Right forelimb (tissue), 1 donor: ENCODE measurements around the gene SRSF5.

Source experiments
- DNase-seq: peaks from one replicate; pipeline ENCODE4 v3.0.0-alpha.2; 2018

The SRSF5 gene

GRCh38 chr14:69771136-69771535 lies 4.2 kb downstream of the SRSF5 start:
- DNase-seq, result no peak

GRCh38 chr14:69772082-69773017 lies 5.4 kb downstream of the SRSF5 start:
- DNase-seq, result no peak

- no peak for DNase-seq
These were observed 6.8 kb downstream of the SRSF5 start for GRCh38 chr14:69773571-69774276.

GRCh38 chr14:69775012-69775411 lies 8.1 kb downstream of the SRSF5 start:
- no peak for DNase-seq

GRCh38 chr14:69776875-69777453 lies 10.0 kb downstream of the SRSF5 start:
- no peak for DNase-seq

- no peak for DNase-seq
These were observed 12.1 kb downstream of the SRSF5 start for GRCh38 chr14:69779088-69779487.

GRCh38 chr14:69780092-69780491 lies 13.2 kb downstream of the SRSF5 start:
- no peak for DNase-seq

- DNase-seq, result no peak
These were observed 14.0 kb downstream of the SRSF5 start for GRCh38 chr14:69780952-69781351.

GRCh38 chr14:69784942-69785341 lies 18.0 kb downstream of the SRSF5 start:
- DNase-seq, result no peak

GRCh38 chr14:69786603-69787002 lies 19.7 kb downstream of the SRSF5 start:
- no peak for DNase-seq

- DNase-seq, result no peak
These were observed 22.2 kb downstream of the SRSF5 start for GRCh38 chr14:69789118-69789640.

GRCh38 chr14:69792887-69793421 lies 26.0 kb downstream of the SRSF5 start:
- no peak for DNase-seq

GRCh38 chr14:69794791-69795190 lies 27.8 kb downstream of the SRSF5 start:
- no peak for DNase-seq

- no peak for DNase-seq
These were observed 28.7 kb downstream of the SRSF5 start for GRCh38 chr14:69795691-69796090.

- DNase-seq, result no peak
These were observed 30.0 kb downstream of the SRSF5 start, which contains the start of gene SLC10A1 for GRCh38 chr14:69796797-69797500. SLC10A1 (minus strand) TSS chr14:69797241; CDS start chr14:69797155, 86 bp downstream.

- no peak for DNase-seq
These were observed 30.8 kb downstream of the SRSF5 start for GRCh38 chr14:69797573-69798338.

- DNase-seq, result no peak
These were observed 31.4 kb downstream of the SRSF5 start for GRCh38 chr14:69798339-69798735.

- no peak for DNase-seq
These were observed 36.8 kb downstream of the SRSF5 start for GRCh38 chr14:69803753-69804152.

- no peak for DNase-seq
These were observed 38.0 kb downstream of the SRSF5 start for GRCh38 chr14:69804902-69805301.

- DNase-seq, result no peak
These were observed 40.2 kb downstream of the SRSF5 start for GRCh38 chr14:69807192-69807591.
